NK-92 (cell line): ENCODE data around the gene MT1F.

Experiments used
- DNase-seq: peaks from one replicate; lab custom pipeline; 2025; ENCODE audit not compliant: unreplicated experiment; lab: John Stamatoyannopoulos, UW

The MT1F gene

GRCh38 chr16:56625140-56625942, 32.4 kb upstream of the MT1F start, which contains the start of gene MT1E:
Gene MT1E, plus strand, starts transcription at chr16:56625781. Its CDS starts 71 bp downstream, at chr16:56625852.
- DNase-seq, result no peak

- no peak for DNase-seq
These were observed 31.7 kb upstream of the MT1F start for GRCh38 chr16:56625943-56626654.

- DNase-seq, result no peak
These were observed 31.1 kb upstream of the MT1F start for GRCh38 chr16:56626685-56627084.

- DNase-seq, result no peak
These were observed 29.0 kb upstream of the MT1F start for GRCh38 chr16:56628486-56629350.

GRCh38 chr16:56629531-56629930, 28.2 kb upstream of the MT1F start:
- no peak for DNase-seq

GRCh38 chr16:56630134-56630533, 27.6 kb upstream of the MT1F start:
- DNase-seq, result no peak

- DNase-seq, result no peak
These were observed 26.6 kb upstream of the MT1F start for GRCh38 chr16:56631197-56631596.

GRCh38 chr16:56631832-56632155, 26.0 kb upstream of the MT1F start:
- no peak for DNase-seq

- no peak for DNase-seq
These were observed 25.5 kb upstream of the MT1F start, which contains the start of gene MT1M for GRCh38 chr16:56632156-56632847. Gene MT1M, plus strand, starts transcription at chr16:56632659. Its CDS starts 73 bp downstream, at chr16:56632732.

GRCh38 chr16:56632848-56633365, 24.9 kb upstream of the MT1F start:
- DNase-seq, result no peak

GRCh38 chr16:56633535-56633934, 24.2 kb upstream of the MT1F start:
- DNase-seq, result no peak

GRCh38 chr16:56634715-56635440, 22.9 kb upstream of the MT1F start:
- DNase-seq, result no peak

GRCh38 chr16:56635441-56635967, 22.3 kb upstream of the MT1F start:
- DNase-seq, result no peak

GRCh38 chr16:56636616-56637413, 20.9 kb upstream of the MT1F start:
- DNase-seq, result no peak

- DNase-seq, result no peak
These were observed 19.7 kb upstream of the MT1F start, which contains the start of gene MT1A for GRCh38 chr16:56637814-56638750. Gene MT1A, plus strand, starts transcription at chr16:56638666. Its CDS starts 73 bp downstream, at chr16:56638739.

GRCh38 chr16:56639045-56639444, 18.7 kb upstream of the MT1F start:
- no peak for DNase-seq

- no peak for DNase-seq
These were observed 17.7 kb upstream of the MT1F start for GRCh38 chr16:56640076-56640475.

GRCh38 chr16:56641166-56641565, 16.6 kb upstream of the MT1F start:
- no peak for DNase-seq
